Neural progenitor cell (in vitro differentiated cells): Measurements from ENCODE around the gene HSD17B10. TPM values are rescaled to one million over a fixed set of nuclear protein-coding genes. Genes with fewer than 3 reads are reported as not detected.

Experiments used
- DNase-seq: peaks from one replicate; pipeline ENCODE4 v3.0.0-alpha.2; 2016; ENCODE audit warnings: low spot score
- H2AFZ ChIP-seq: fragments of 200-600 bp; sonication (generic); replicated peaks from 2 replicates; pipeline ENCODE4 v1.6.1; 2016; ENCODE audit warnings: antibody characterized with exemption
- H3F3A ChIP-seq: fragments of 200-600 bp; sonication (generic); 2 replicates; pipeline ENCODE4 v1.6.1; 2016; ENCODE audit warnings: antibody characterized with exemption, low read depth
- H3K27ac ChIP-seq: fragments of 200-600 bp; sonication (generic); 2 replicates; pipeline ENCODE4 v1.5.1; 2016; ENCODE audit warnings: mild to moderate bottlenecking
- H3K27me3 ChIP-seq: fragments of 200-600 bp; sonication (generic); 2 replicates; pipeline ENCODE4 v1.6.1; 2016; ENCODE audit warnings: mild to moderate bottlenecking, moderate library complexity
- H3K36me3 ChIP-seq: fragments of 200-600 bp; sonication (generic); 2 replicates; pipeline ENCODE4 v1.5.1; 2016
- H3K4me1 ChIP-seq: fragments of 200-600 bp; sonication (generic); 2 replicates; pipeline ENCODE4 v1.6.1; 2016; ENCODE audit warnings: mixed run types
- H3K4me2 ChIP-seq: fragments of 200-600 bp; sonication (generic); 2 replicates; pipeline ENCODE4 v1.6.1; 2016
- H3K4me3 ChIP-seq: fragments of 200-600 bp; sonication (generic); 2 replicates; pipeline ENCODE4 v1.5.1; 2016
- H3K79me2 ChIP-seq: fragments of 200-600 bp; sonication (generic); 2 replicates; pipeline ENCODE4 v1.6.1; 2016; ENCODE audit warnings: low read depth
- H3K9ac ChIP-seq: fragments of 200-600 bp; sonication (generic); 2 replicates; pipeline ENCODE4 v1.6.1; 2016
- H3K9me3 ChIP-seq: fragments of 200-600 bp; sonication (generic); 2 replicates; pipeline ENCODE4 v1.5.1; 2016; ENCODE audit warnings: low read depth
- H4K20me1 ChIP-seq: fragments of 200-600 bp; sonication (generic); 2 replicates; pipeline ENCODE4 v1.6.1; 2016; ENCODE audit warnings: low read depth
- H3K27ac Mint-ChIP-seq: 3 replicates; pipeline ENCODE4 v1.8.0; 2021; ENCODE audit warnings: mixed read lengths
- H3K27me3 Mint-ChIP-seq: 2 replicates; pipeline ENCODE4 v1.8.0; 2022; ENCODE audit warnings: low read depth, mild to moderate bottlenecking, inconsistent platforms, moderate library complexity, mixed read lengths; ENCODE audit not compliant: insufficient read depth
- H3K36me3 Mint-ChIP-seq: 3 replicates; pipeline ENCODE4 v1.8.0; 2021; ENCODE audit warnings: mixed read lengths
- H3K4me1 Mint-ChIP-seq: 3 replicates; pipeline ENCODE4 v1.8.0; 2021; ENCODE audit warnings: mixed read lengths
- H3K4me3 Mint-ChIP-seq: 3 replicates; pipeline ENCODE4 v1.8.0; 2021; ENCODE audit warnings: mild to moderate bottlenecking, moderate library complexity, mixed read lengths
- H3K9me3 Mint-ChIP-seq: 3 replicates; pipeline ENCODE4 v1.8.0; 2020; ENCODE audit warnings: mixed read lengths
- CTCF ChIP-seq: fragments of 200-600 bp; sonication (generic); IDR thresholded peaks from 2 replicates; pipeline ENCODE4 v1.5.1; 2017; ENCODE audit warnings: antibody characterized with exemption, mild to moderate bottlenecking
- EZH2 ChIP-seq: fragments of 200-600 bp; sonication (generic); IDR thresholded peaks from 2 replicates; pipeline ENCODE4 v1.6.1; 2017; ENCODE audit warnings: antibody characterized with exemption, mild to moderate bottlenecking, moderate library complexity
- EZH2phosphoT487 ChIP-seq: fragments of 200-600 bp; sonication (generic); IDR thresholded peaks from 2 replicates; pipeline ENCODE4 v1.6.1; 2017; ENCODE audit warnings: antibody characterized with exemption
- total RNA-seq: library from RNA; depleted of rRNA; stranded (reverse); fragments of >200 nt; gene quantifications from 2 replicates; pipeline ENCODE4 v1.2.3, GENCODE V29; 2015; ENCODE audit warnings: low replicate concordance

The HSD17B10 gene
- total RNA-seq, 1 donor from 2014 or later: 66.3 TPM

DNA sequence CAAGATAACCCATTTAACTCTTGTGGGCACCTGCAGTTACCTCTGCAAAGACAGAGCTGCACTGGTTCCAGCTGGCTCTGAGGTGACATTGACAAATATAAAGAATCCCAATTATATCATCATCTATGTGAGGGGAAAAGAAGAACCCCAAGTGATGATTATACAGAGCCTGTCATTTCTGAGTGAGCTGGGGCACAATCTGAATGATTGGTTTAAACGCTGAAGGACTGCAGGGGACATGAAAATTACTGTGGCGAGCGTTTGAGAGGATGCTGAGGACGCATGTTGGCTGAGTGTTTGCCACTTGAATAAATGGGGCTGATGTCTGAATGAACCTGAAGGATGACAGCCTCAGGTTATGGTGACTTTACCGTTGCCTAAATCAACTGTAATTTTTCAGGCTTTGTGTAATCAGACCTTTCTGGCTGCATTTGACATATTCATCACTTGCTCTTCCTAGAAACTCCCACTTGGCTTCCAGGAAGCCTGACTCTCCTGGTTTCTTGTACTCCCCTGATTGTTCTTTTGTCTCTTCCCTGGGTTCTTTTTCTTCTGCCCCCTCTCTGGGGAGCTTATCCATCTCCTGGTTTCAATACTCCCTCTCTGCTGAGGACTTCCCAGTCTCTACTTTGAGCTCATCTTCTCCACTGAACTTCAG lies 4.1 kb upstream of the HSD17B10 start:
- Mint-ChIP-seq H3K36me3 (no peaks in the 10 kb centered on the region), H3K4me3 (no peak overlapping the region), H3K27me3 (peaks cover 6% of the 10 kb centered on the region), H3K9me3 (peaks cover 3% of the 10 kb centered on the region), H3K4me1 (peaks cover 5% of the 10 kb centered on the region), H3K27ac (no peak overlapping the region)
- Histone ChIP-seq H3K4me2 (no peak overlapping the region), H3K4me1 (no peaks in the 10 kb centered on the region), H3K27ac (no peak overlapping the region), H2AFZ (no peak overlapping the region), H3K27me3 (peaks cover 35% of the 10 kb centered on the region), H3K36me3 (no peaks in the 10 kb centered on the region), H4K20me1 (no peaks in the 10 kb centered on the region), H3K79me2 (peaks cover 5% of the 10 kb centered on the region), H3K9ac (no peak overlapping the region), H3K9me3 (no peaks in the 10 kb centered on the region), H3K4me3 (no peak overlapping the region), H3F3A (no peaks in the 10 kb centered on the region)
- TF ChIP-seq EZH2phosphoT487 (no peak), CTCF (no peak), EZH2 (no peak)
- DNase-seq: no peak

- H3K9me3 Mint-ChIP-seq: peaks cover 4% of the 10 kb centered on the region
- no peak for DNase-seq
- no peaks in the 10 kb centered on the region for H3K4me1 ChIP-seq
- H3K79me2 ChIP-seq: peaks cover 9% of the 10 kb centered on the region
- no peak overlapping the region for H3K4me2 ChIP-seq
- no peaks in the 10 kb centered on the region for H3K36me3 Mint-ChIP-seq
- H3F3A ChIP-seq: no peaks in the 10 kb centered on the region
- no peak overlapping the region for H3K4me3 ChIP-seq
- H3K9ac ChIP-seq: no peak overlapping the region
- H3K27ac ChIP-seq: no peak overlapping the region
- H3K27me3 ChIP-seq: peaks cover 32% of the 10 kb centered on the region
- peaks cover 3% of the 10 kb centered on the region for H3K27me3 Mint-ChIP-seq
- no peak overlapping the region for H3K27ac Mint-ChIP-seq
- no peak overlapping the region for H3K4me3 Mint-ChIP-seq
- H3K4me1 Mint-ChIP-seq: peaks cover 5% of the 10 kb centered on the region
- no peaks in the 10 kb centered on the region for H3K36me3 ChIP-seq
- no peak overlapping the region for H2AFZ ChIP-seq
- no peaks in the 10 kb centered on the region for H4K20me1 ChIP-seq
- TF ChIP-seq EZH2: no peak
- no peak for TF ChIP-seq CTCF
- TF ChIP-seq EZH2phosphoT487: no peak
- H3K9me3 ChIP-seq: no peaks in the 10 kb centered on the region
Observed at GRCh38 chrX:53437206-53437605, 3.0 kb upstream of the HSD17B10 start.

GRCh38 chrX:53435997-53436396 lies 1.8 kb upstream of the HSD17B10 start:
- H3K79me2 ChIP-seq: peaks cover 9% of the 10 kb centered on the region
- H2AFZ ChIP-seq: no peak overlapping the region
- H3K4me3 Mint-ChIP-seq: peak overlapping the region; percentile 16
- no peaks in the 10 kb centered on the region for H3F3A ChIP-seq
- H4K20me1 ChIP-seq: no peaks in the 10 kb centered on the region
- no peak overlapping the region for H3K4me3 ChIP-seq
- H3K27me3 ChIP-seq: peaks cover 25% of the 10 kb centered on the region
- H3K27ac ChIP-seq: no peak overlapping the region
- peaks cover 5% of the 10 kb centered on the region for H3K4me1 Mint-ChIP-seq
- peak; percentile 77 for DNase-seq
- H3K9me3 ChIP-seq: no peaks in the 10 kb centered on the region
- H3K27ac Mint-ChIP-seq: no peak overlapping the region
- H3K36me3 Mint-ChIP-seq: no peaks in the 10 kb centered on the region
- no peak overlapping the region for H3K4me2 ChIP-seq
- peaks cover 3% of the 10 kb centered on the region for H3K27me3 Mint-ChIP-seq
- H3K9ac ChIP-seq: no peak overlapping the region
- no peaks in the 10 kb centered on the region for H3K36me3 ChIP-seq
- no peaks in the 10 kb centered on the region for H3K4me1 ChIP-seq
- TF ChIP-seq CTCF (peak; percentile 70), EZH2phosphoT487 (no peak), EZH2 (no peak)
- peaks cover 8% of the 10 kb centered on the region for H3K9me3 Mint-ChIP-seq
